Common myeloid progenitor, CD34-positive (primary cell): ENCODE measurements around the gene CARD10.

Source experiments
- CTCF ChIA-PET: fragments of 350-600 bp; sonication (Branson Sonifier 250); formaldehyde crosslinking; loops from one replicate; lab custom pipeline; 2021; ENCODE audit warnings: antibody characterized with exemption; lab: Charles Lee
- POLR2A ChIA-PET: fragments of 350-600 bp; sonication (Branson Sonifier 250); formaldehyde crosslinking; loops from one replicate; lab custom pipeline; 2021; ENCODE audit warnings: antibody characterized with exemption; lab: Charles Lee
- DNase-seq, 3 donors: peaks; one replicate each; pipeline versions ENCODE4 v3.0.0 to v3.0.0-alpha.2; 2013
- H3K27ac ChIP-seq, 2 experiments: 1 replicate in 1 of 2; 2 replicates in 1 of 2; pipeline ENCODE4 v1.7.0; 2013; ENCODE audit warnings: inconsistent platforms in 2 of 2, low read length in 2 of 2, mild to moderate bottlenecking in 2 of 2, low read depth in 1 of 2, moderate library complexity in 1 of 2; ENCODE audit not compliant: severe bottlenecking in 2 of 2, insufficient read depth in 1 of 2, poor library complexity in 1 of 2
- H3K27me3 ChIP-seq, 5 experiments: replicated peaks in 2 of 5; 1 replicate in 3 of 5; 2 replicates in 2 of 5; pipeline versions ENCODE4 v1.6.1 to v1.7.0; 2013; ENCODE audit warnings: low read length in 4 of 5, mild to moderate bottlenecking in 2 of 5, moderate library complexity in 2 of 5, inconsistent platforms in 1 of 5; ENCODE audit not compliant: insufficient read depth in 5 of 5, control insufficient read depth in 4 of 5
- H3K36me3 ChIP-seq, 4 experiments: 1 replicate in 2 of 4; 2 replicates in 2 of 4; pipeline versions ENCODE4 v1.6.1 to v1.7.0; 2013; ENCODE audit warnings: low read length in 3 of 4, control low read depth in 1 of 4, mild to moderate bottlenecking in 1 of 4; ENCODE audit not compliant: control insufficient read depth in 4 of 4, insufficient read depth in 4 of 4
- H3K4me1 ChIP-seq, 4 experiments: 1 replicate in 3 of 4; 2 replicates in 1 of 4; pipeline versions ENCODE4 v1.6.1 to v1.7.1; 2013; ENCODE audit warnings: low read length in 3 of 4, mild to moderate bottlenecking in 3 of 4, control low read depth in 1 of 4, inconsistent platforms in 1 of 4, moderate library complexity in 1 of 4; ENCODE audit not compliant: control insufficient read depth in 4 of 4, insufficient read depth in 4 of 4; ENCODE audit errors: control extremely low read depth in 1 of 4
- H3K4me3 ChIP-seq, 7 experiments: 1 replicate in 4 of 7; 2 replicates in 3 of 7; pipeline versions ENCODE4 v1.5.1 to v1.7.0; 2013; ENCODE audit warnings: mild to moderate bottlenecking in 7 of 7, low read length in 6 of 7, moderate library complexity in 6 of 7, inconsistent platforms in 2 of 7, low read depth in 2 of 7, control low read depth in 1 of 7; ENCODE audit not compliant: insufficient read depth in 4 of 7, control insufficient read depth in 1 of 7; ENCODE audit errors: extremely low read depth in 1 of 7
- H3K9me3 ChIP-seq, 5 experiments: 1 replicate in 4 of 5; 2 replicates in 1 of 5; pipeline versions ENCODE4 v1.6.1 to v1.7.1; 2013; ENCODE audit warnings: low read length in 4 of 5, mild to moderate bottlenecking in 2 of 5, inconsistent platforms in 1 of 5, low read depth in 1 of 5, moderate library complexity in 1 of 5; ENCODE audit not compliant: control insufficient read depth in 4 of 5, insufficient read depth in 2 of 5; ENCODE audit errors: control extremely low read depth in 1 of 5
- WGBS: methylation state at CpG from one replicate; pipeline ENCODE4 v1.1.5; 2013; ENCODE audit not compliant: insufficient coverage; 5-methylcytosine and 5-hydroxymethylcytosine counted together

The CARD10 gene

DNA sequence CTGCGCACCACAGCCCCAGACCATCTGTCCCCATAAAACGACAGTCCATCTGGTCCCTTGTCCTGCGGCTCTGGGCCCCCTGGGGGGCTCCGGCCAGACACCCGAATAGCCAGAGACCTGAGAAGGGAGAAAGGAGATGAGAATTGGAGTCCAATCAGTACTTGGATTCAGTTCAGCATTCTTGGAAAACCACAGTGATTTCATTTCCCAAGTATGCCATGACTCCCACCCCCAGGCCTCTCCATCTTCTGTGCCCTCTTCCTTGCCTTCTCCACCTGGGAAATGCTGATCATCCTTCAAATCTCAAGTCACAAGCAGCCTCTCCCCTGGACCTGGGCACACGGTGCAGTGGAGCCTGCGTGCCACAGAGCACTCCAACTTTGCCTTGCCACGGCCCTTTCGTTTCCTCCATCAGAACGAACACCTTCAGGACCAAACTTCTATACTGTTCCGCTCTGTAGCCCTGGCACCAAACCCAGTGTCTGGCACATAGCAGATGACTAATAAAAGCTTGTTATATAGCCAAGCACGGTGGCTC is 22.1 kb downstream of the CARD10 start:
- H3K4me3 ChIP-seq = no peak overlapping the region
- no peak for DNase-seq
- WGBS = 100% methylated on average over 6 of the region's 12 CpGs
- POLR2A ChIA-PET = no interaction called here
- H3K36me3 ChIP-seq = no peaks in the 10 kb centered on the region
- peaks cover 0 to 15% (median 13%) of the 10 kb centered on the region in 4 experiments for H3K4me1 ChIP-seq
- H3K27me3 ChIP-seq = no peaks in the 10 kb centered on the region
- no peaks in the 10 kb centered on the region for H3K9me3 ChIP-seq
- CTCF ChIA-PET = interaction anchor here (1.1 to 7.9 kb wide), 9 partner anchors 11 to 238 kb away, joined by 3 to 66 read pairs (median 4); partner anchors contain the start of gene MFNG
- no peak overlapping the region for H3K27ac ChIP-seq

DNA sequence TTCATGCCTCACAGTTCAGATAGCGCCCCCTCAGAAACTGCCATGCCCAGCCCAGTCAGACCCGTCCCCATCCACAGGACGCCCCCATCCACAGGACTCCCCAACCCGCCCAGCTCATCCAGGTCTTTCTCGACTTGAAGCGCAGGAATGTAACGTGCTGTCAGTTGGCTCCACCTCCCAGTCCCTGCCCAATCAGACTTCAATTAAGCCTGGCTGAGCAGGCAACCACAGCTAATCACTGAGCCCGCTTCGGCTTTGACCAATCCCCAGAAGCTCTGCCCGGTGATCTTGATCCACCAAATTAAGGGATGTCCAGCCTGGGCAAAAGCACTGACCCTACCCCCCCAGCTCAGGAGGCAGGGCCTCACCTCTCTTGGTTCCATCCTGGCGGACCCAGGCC is 22.6 kb downstream of the CARD10 start:
- Histone ChIP-seq H3K27ac (no peak overlapping the region), H3K36me3 (no peaks in the 10 kb centered on the region), H3K9me3 (no peaks in the 10 kb centered on the region), H3K4me3 (no peak overlapping the region), H3K4me1 (peaks cover 0 to 10% (median 8%) of the 10 kb centered on the region in 4 experiments), H3K27me3 (no peaks in the 10 kb centered on the region)
- no peak for DNase-seq
- CTCF ChIA-PET = interaction anchor here (1.3 to 7.9 kb wide), 5 partner anchors 11 to 237 kb away, joined by 3 to 66 read pairs (median 26); partner anchors contain the start of gene MFNG
- 93% methylated on average over 11 of the region's 11 CpGs for WGBS
- POLR2A ChIA-PET = no interaction called here

DNA sequence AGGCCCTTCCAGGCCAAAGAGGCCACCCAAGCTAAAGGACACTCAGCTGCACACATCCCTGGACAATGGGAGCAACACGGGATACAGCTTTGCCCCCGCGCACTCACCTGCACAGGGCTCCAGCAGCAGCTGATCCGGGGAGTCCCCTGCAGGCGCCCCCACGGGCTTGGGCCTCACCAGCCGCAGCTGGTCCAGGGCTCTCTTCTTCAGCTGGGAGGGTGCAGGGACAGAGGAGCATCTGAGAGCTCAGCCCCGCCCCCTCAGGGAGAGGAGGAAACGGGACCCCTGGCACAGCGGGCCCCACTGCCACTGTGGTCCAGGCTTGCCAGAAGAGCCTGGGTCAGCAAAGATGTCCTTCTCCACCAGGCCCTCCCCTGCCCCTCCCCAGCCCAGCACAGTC is 25.2 kb downstream of the CARD10 start:
- 96% methylated on average over 4 of the region's 10 CpGs for WGBS
- Histone ChIP-seq H3K4me1 (peaks cover 0 to 2% (median 0%) of the 10 kb centered on the region in 4 experiments), H3K4me3 (no peak overlapping the region), H3K9me3 (no peaks in the 10 kb centered on the region), H3K27ac (no peak overlapping the region), H3K36me3 (no peaks in the 10 kb centered on the region), H3K27me3 (no peaks in the 10 kb centered on the region)
- POLR2A ChIA-PET = no interaction called here
- CTCF ChIA-PET = interaction anchor here (1.0 to 7.9 kb wide), 4 partner anchors 11 to 22 kb away, joined by 3 to 66 read pairs (median 10); no protein-coding TSS in a partner anchor
- no peak for DNase-seq

DNA sequence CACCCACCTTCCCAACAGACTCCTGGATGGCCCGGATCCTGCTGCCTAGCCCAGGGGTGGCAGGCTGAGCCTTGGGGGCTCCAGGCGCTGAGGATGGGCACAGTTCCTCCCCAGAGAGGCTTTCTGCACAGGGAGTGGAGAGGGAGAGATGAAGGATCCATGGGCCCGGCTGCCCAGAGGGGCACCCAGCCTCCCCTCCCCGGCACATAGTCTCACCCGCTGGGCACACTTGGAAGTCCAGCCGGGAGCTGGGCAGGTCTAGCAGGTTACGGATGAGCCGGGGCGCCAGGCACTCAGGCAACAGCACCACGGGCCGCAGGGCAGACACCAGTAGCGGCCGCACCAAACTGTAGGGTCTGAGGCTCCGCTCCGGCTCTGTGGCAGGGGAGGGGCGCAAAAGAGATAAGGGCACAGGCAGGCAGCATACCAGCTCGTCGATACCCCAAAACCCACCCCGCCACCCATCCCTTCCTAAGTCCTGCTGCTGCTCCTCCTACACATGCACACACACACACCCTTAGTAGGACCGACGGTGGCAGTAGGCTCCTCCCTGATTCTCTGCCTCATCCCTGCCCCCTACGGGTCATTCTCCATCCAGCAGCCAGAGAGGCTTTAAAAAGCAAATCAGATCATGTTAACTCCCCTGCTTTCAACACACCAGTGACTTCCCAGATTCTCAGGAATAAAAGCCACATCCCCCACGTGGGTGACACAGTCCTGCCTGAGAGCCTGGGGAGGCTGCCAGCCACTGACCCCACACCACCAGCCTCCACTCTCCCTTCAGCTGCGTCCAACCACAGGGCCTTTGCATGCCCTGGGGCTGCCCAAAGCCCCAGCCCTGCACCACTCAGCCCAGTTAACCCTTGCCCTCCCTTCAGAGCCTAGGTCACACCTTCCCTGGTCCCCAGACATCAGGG is 26.5 kb downstream of the CARD10 start:
- Histone ChIP-seq H3K4me3 (no peak overlapping the region), H3K36me3 (no peaks in the 10 kb centered on the region), H3K27me3 (no peaks in the 10 kb centered on the region), H3K27ac (no peak overlapping the region), H3K9me3 (no peaks in the 10 kb centered on the region), H3K4me1 (peaks cover 0 to 12% (median 6%) of the 10 kb centered on the region in 4 experiments)
- ChIA-PET CTCF (interaction anchor here (0.9 to 7.9 kb wide), 6 partner anchors 10 to 36 kb away, joined by 3 to 66 read pairs (median 4); no protein-coding TSS in a partner anchor), POLR2A (no interaction called here)
- 78% methylated on average over 20 of the region's 24 CpGs for WGBS
- DNase-seq = peak; percentile 39 to 67 (median 66)

DNA sequence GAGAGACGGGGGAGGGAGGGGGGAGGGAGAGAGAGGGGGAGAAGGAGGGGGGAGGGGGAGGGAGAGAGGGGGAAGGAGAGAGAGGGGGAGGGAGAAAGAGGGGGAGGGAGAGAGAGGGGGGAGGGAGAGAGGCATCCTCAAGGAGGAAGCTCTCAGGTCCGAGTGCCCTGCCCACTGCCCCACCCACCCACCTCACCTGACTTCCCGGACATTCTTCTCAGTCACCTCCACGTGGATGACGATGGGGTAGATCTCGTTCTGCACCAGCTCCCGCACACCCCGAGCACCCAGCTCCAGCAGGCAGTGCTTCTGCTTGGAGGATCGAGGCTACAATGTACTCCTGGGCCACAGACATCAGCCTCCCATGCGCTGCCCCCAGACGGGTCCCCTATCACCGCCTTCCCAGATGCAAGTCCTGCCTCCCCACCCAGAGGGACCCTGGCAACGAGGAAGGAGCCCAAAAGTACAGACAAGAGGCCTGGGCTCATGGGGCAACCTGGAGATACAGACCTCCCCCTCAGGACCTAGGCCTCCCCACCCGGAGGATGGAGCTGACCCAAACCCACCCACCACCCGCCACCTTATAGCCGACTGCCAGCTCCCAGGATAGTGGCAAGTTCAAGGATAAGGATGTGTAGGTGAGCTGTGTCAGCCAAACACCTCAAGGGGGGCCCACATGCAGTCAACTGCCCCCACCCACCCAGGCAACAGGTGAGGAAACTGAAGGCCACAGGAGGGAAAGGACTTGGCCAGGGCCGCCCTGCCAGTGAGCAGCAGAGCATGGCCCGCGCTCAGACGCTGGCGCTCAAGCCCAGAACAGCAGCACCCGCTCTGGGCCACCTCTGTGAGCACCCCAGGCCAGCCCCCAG is 27.4 kb downstream of the CARD10 start:
- ChIA-PET POLR2A (no interaction called here), CTCF (interaction anchor here (0.9 to 7.9 kb wide), 2 partner anchors 17 to 35 kb away, joined by 3 to 66 read pairs; no protein-coding TSS in a partner anchor)
- DNase-seq = no peak
- Histone ChIP-seq H3K4me1 (peaks cover under 1 to 21% (median 15%) of the 10 kb centered on the region in 4 experiments), H3K4me3 (no peak overlapping the region), H3K36me3 (no peaks in the 10 kb centered on the region), H3K27ac (no peak overlapping the region), H3K27me3 (no peaks in the 10 kb centered on the region), H3K9me3 (no peaks in the 10 kb centered on the region)
- 88% methylated on average over 12 of the region's 22 CpGs for WGBS

DNA sequence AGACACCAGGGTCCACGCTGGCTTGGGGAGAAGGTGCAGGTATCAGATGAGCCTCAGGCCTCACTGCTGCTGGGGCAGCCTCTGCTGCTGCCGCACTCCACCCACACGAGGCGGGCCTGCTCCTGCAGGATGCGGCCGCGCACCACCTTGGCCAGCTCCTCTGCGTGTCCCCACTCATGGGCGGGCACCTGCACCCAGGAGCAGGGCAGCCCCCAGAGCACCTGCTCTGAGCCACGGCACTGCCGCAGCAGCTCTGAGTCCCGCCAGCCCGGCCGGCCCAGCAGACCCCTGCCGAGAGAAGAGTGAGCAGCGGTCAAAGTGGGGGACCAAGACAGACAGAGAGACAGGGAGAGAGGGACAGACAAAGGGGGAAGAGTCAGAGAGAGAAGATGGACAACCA is 28.1 kb downstream of the CARD10 start:
- Histone ChIP-seq H3K9me3 (no peaks in the 10 kb centered on the region), H3K27me3 (no peaks in the 10 kb centered on the region), H3K4me3 (no peak overlapping the region), H3K4me1 (peaks cover 3 to 26% (median 21%) of the 10 kb centered on the region in 4 experiments), H3K27ac (no peak overlapping the region), H3K36me3 (no peaks in the 10 kb centered on the region)
- ChIA-PET POLR2A (no interaction called here), CTCF (interaction anchor here (1.2 kb wide), 1 partner anchor 11 kb away, joined by 3 read pairs; no protein-coding TSS in a partner anchor)
- WGBS = 99% methylated on average over 14 of the region's 16 CpGs
- DNase-seq = no peak
